Panc1 (cell line): Measurements from ENCODE around the gene GPALPP1.

Experiments
- CTCF ChIP-seq: fragments of 450-650 bp; IDR thresholded peaks from 2 replicates; pipeline ENCODE4 v1.5.1; 2017; ENCODE audit warnings: mild to moderate bottlenecking
- POLR2AphosphoS5 ChIP-seq: IDR thresholded peaks from 2 replicates; pipeline ENCODE4 v1.6.1; 2012; ENCODE audit warnings: mild to moderate bottlenecking, low read depth, low read length, moderate library complexity
- REST ChIP-seq, 2 experiments: IDR thresholded peaks; 2 replicates each; pipeline ENCODE4 v1.6.1; 2011 to 2012; ENCODE audit warnings: low read depth in 2 of 2, control low read depth in 1 of 2, low read length in 1 of 2, mild to moderate bottlenecking in 1 of 2, moderate library complexity in 1 of 2; ENCODE audit not compliant: insufficient read depth in 1 of 2

DNA sequence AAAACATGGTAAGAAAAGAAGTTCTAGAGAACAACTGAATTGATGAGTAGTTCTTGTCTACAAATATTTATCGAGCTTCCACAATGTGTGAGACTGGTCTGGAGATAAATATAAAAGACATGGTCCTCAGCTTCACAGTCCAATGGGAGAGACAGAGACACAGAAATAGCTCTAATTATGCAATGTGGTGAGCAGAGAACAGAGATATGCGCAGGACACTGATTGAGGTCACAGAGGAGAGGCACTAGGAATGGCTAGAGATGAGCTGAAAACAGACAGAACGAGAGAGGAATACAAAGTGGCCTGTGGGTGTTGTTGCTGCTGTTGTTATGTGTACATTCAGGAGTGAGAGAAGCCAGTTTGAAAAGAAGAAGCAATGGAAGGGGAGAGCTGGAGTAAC is 53.2 kb downstream of the GPALPP1 start:
- no peak for TF ChIP-seq CTCF
- no peak for TF ChIP-seq POLR2AphosphoS5
- TF ChIP-seq REST (IDR thresholded peaks at IDR 0.05; ENCODE audit: insufficient read depth in 1 of 2, low read depth in 2 of 2, low read length in 1 of 2), result no peak
